NB4 (cell line): ENCODE measurements around the gene HOTAIR.

Experiments used
- CTCF ChIP-seq: IDR thresholded peaks from one replicate; pipeline ENCODE4 v1.5.1; 2012; ENCODE audit warnings: low read depth, low read length
- MAX ChIP-seq: IDR thresholded peaks from 2 replicates; pipeline ENCODE4 v1.6.1; 2011; ENCODE audit warnings: low read depth, low read length
- MYC ChIP-seq: IDR thresholded peaks from 2 replicates; pipeline ENCODE4 v1.6.1; 2011; ENCODE audit warnings: low read depth, low read length
- POLR2A ChIP-seq: IDR thresholded peaks from 2 replicates; pipeline ENCODE4 v1.6.1; 2011; ENCODE audit warnings: mild to moderate bottlenecking; ENCODE audit not compliant: insufficient read length; ENCODE audit errors: extremely low read depth

GRCh38 chr12:54002278-54002914 is 27.6 kb upstream of the HOTAIR start:
- TF ChIP-seq CTCF (no peak), POLR2A (no peak), MYC (no peak), MAX (no peak)
